ENCODE data around the gene RAP2B.

Gene RAP2B

GRCh38 chr3:153129866-153130265, 32.2 kb upstream of the RAP2B start:
- no peak for TF ChIP-seq CTCF (IDR thresholded peaks at IDR 0.05; ENCODE audit: insufficient read depth, low read length, poor library complexity, severe bottlenecking)
- Histone ChIP-seq H3K4me3 (replicated peaks; ENCODE audit: low read depth, low read length) (no peak overlapping the region), H3K36me3 (ENCODE audit: control insufficient read depth, insufficient read depth, low read length) (no peaks in the 10 kb centered on the region), H3K27me3 (replicated peaks; ENCODE audit: control insufficient read depth, insufficient read depth, low read length) (no peaks in the 10 kb centered on the region)
- no peak for DNase-seq (ENCODE audit: extremely low read depth, insufficient read length)

GRCh38 chr3:153130312-153130977, 31.6 kb upstream of the RAP2B start:
- DNase-seq (ENCODE audit: extremely low read depth, insufficient read length), result peak; percentile 67
- H3K36me3 ChIP-seq (ENCODE audit: control insufficient read depth, insufficient read depth, low read length), result no peaks in the 10 kb centered on the region
- H3K4me3 ChIP-seq (replicated peaks; ENCODE audit: low read depth, low read length), result no peak overlapping the region
- TF ChIP-seq CTCF (IDR thresholded peaks at IDR 0.05; ENCODE audit: insufficient read depth, low read length, poor library complexity, severe bottlenecking), result no peak
- H3K27me3 ChIP-seq (replicated peaks; ENCODE audit: control insufficient read depth, insufficient read depth, low read length), result no peaks in the 10 kb centered on the region

DNA sequence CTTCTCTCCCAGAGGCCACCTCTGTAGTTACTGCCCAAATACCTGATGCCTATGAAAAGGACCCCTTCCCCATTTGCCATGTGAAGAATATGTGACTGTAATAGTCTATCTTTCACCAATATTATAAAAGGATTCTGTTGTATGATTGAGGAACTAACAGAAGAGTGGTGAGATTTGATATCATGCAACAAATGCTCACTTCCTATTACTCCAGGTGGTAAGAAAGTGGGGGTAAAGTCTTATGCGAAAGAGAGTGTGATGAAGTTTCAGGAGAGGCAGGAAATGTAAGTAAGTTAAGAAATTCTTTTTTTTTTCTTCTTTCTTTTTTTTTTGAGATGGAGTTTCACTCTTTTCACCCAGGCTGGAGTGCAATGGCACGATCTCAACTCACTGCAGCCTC, 24.4 kb upstream of the RAP2B start:
- no peak for DNase-seq (ENCODE audit: extremely low read depth, insufficient read length)
- Histone ChIP-seq H3K36me3 (ENCODE audit: control insufficient read depth, insufficient read depth, low read length) (no peaks in the 10 kb centered on the region), H3K4me3 (replicated peaks; ENCODE audit: low read depth, low read length) (no peak overlapping the region), H3K27me3 (replicated peaks; ENCODE audit: control insufficient read depth, insufficient read depth, low read length) (no peaks in the 10 kb centered on the region)
- TF ChIP-seq CTCF (IDR thresholded peaks at IDR 0.05; ENCODE audit: insufficient read depth, low read length, poor library complexity, severe bottlenecking), result no peak

GRCh38 chr3:153138276-153139210, 23.5 kb upstream of the RAP2B start:
- Histone ChIP-seq H3K27me3 (replicated peaks; ENCODE audit: control insufficient read depth, insufficient read depth, low read length) (no peaks in the 10 kb centered on the region), H3K36me3 (ENCODE audit: control insufficient read depth, insufficient read depth, low read length) (no peaks in the 10 kb centered on the region), H3K4me3 (replicated peaks; ENCODE audit: low read depth, low read length) (no peak overlapping the region)
- peak; percentile 46 for DNase-seq (ENCODE audit: extremely low read depth, insufficient read length)
- no peak for TF ChIP-seq CTCF (IDR thresholded peaks at IDR 0.05; ENCODE audit: insufficient read depth, low read length, poor library complexity, severe bottlenecking)

DNA sequence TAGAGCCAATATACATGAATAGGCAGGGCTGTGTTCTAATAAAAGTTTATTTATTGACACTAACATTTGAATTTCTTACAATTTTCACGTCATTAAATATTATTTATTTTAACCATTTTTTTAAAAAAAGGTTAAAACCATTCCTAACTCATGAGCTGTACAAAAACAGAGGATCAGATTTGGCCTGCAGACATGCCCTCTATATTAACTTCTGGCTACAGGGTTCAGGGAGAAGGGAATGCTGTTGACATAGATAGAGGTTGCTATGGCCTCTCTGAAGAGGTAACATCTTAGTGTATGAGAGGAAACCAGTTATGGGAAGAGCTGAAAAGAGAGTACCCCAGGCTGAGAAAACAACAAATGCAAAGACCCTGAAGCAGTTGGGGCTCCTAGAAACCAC, 19.1 kb upstream of the RAP2B start:
- H3K36me3 ChIP-seq (ENCODE audit: control insufficient read depth, insufficient read depth, low read length), result no peaks in the 10 kb centered on the region
- TF ChIP-seq CTCF (IDR thresholded peaks at IDR 0.05; ENCODE audit: insufficient read depth, low read length, poor library complexity, severe bottlenecking), result no peak
- H3K4me3 ChIP-seq (replicated peaks; ENCODE audit: low read depth, low read length), result no peak overlapping the region
- DNase-seq (ENCODE audit: extremely low read depth, insufficient read length), result no peak
- H3K27me3 ChIP-seq (replicated peaks; ENCODE audit: control insufficient read depth, insufficient read depth, low read length), result no peaks in the 10 kb centered on the region

All from GM06990 (cell line).